HPDE6-E6E7 (cell line): Measurements from ENCODE around the gene ATXN1.

Source experiments
- DNase-seq: peaks from one replicate; pipeline ENCODE4 v3.0.0; 2011; ENCODE audit warnings: missing footprints; ENCODE audit errors: extremely low spot score

The ATXN1 gene

DNA sequence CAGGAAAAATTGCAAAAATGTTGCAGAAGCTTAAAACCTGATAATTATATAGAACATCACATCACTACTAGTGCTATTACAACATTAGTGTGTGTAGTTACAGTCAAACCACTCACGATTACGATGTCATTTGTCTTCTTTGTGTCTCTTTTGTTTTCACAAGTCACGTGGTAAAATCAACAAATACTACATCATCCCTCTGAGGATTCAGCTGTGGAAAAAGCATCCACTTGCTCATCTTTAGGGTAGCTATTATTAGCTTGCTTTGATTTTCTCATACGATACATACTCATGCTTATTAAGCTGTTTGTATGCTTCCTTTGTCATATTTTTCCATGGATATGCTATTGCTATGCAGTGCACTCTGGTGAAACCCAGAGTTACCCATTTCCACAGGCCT, 22.2 kb upstream of the ATXN1 start:
- DNase-seq: no peak

DNA sequence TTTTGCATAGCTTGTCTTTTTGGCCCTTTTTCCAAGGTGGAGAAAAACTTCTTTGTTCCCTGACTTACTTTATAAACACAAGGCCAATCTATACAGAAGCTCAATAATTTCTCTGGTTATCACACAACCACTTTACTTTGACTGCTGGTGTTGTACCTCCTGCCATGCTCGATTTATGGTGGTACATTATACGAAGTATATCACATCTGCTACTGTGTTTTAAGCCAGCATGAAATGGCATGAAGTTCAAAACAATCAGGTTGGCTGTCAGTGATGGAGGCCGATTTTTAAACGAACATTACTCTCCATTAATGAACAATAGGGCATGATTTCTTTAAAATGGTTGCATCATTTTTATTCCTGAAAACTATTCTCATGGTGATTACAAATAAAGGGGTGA, 21.0 kb upstream of the ATXN1 start:
- no peak for DNase-seq

DNA sequence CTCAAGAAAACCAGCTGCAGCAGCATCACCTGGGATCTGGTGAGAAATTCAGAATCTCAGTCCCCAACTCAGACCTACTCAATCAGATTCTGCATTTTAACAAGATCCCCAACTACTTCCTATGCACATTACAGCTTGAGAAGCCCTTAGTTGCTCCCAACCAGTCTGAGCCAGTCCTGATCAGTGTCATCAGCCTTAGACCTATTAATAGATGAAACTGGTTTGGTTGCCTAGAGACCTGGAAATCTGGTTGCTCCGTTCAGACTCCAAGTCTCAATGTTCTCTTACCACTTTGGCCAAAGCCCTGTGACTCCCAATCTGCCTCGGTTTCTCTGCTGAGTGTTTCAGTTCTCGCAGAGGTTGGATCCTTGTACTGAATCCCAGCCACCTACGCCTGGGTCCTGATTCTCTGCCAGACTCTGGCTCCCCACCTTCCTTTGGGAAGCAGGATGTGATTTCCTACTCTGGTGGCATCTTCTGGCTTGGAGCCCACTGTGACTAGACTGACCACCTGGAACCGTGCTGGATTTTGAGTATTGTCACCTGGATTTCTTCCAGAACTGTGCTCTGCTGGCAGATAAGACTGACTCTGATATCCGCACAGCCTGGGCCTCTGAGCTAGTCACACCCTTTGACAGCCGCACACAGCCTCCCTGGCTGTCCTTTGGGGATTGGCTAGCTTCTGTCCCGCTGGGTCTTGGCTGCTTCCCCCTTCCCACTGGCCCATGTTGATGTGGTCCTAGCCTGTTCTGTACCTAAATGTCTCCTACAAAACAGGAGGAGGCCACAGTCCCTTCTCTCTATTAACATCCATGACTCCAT, 20.3 kb upstream of the ATXN1 start:
- no peak for DNase-seq

DNA sequence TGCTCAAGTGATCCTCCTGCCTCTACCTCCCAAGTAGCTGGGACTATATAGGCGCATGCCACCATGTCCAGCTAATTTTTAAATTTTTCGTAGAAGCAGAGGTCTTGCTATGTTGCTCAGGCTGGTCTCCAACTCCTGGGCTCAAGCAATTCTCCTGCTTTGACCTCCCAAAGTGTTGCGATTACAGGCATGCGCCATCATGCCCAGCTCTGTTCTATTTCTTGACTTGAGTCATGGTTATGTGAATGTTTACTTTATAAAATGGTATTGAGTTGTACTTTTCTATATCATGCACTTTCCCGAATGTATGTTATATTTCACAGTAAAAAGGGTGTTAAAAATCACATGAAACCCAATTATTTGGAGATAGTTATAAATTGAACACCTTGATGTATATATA, 17.3 kb upstream of the ATXN1 start:
- no peak for DNase-seq

DNA sequence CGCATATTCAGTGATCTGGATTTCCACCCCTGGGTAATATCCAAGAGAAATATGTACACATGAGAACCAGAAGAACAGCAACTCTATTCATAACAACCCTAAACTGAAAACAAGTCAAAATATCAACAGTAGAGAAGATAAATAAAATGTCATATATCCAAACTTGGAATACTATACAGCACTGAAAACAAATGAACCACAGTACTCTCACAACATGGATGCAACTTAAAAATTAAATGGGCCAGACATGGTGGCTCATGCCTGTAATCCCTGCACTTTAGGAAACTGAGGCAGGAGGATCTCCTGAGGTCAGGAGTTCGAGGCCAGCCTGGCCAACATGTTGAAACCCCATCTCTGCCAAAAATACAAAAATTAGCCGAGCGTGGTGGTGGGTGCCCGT, 16.5 kb upstream of the ATXN1 start:
- DNase-seq: no peak

DNA sequence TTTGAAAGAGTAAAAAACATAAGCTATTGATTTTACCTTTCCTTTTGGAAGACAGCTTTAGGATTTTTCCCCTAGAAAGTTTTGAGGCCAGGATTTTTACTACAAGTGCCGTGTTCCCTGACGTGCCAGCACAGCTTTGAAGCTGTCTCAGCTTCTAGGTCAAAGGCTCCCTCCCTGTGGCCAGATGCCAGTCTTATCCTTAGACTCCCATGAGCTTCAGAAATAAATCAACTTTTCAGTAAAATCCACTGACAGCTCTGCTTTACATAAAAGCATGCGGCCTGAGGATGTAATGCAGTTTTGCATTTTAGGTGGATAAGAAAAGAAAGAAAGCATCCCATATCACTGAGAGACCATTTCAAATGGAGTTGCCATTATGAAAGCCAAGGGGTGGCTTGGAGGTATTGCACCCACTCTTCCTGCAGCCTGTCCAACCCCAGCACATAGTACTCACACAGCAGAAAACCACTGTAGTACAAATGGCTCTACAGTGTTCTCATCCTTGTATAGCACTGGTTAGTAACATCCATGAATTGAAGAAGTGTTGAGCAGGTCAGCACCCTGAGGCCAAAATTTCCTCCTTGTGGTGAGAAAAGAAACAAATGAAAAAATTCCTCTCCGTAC, 15.2 kb upstream of the ATXN1 start:
- DNase-seq: no peak

DNA sequence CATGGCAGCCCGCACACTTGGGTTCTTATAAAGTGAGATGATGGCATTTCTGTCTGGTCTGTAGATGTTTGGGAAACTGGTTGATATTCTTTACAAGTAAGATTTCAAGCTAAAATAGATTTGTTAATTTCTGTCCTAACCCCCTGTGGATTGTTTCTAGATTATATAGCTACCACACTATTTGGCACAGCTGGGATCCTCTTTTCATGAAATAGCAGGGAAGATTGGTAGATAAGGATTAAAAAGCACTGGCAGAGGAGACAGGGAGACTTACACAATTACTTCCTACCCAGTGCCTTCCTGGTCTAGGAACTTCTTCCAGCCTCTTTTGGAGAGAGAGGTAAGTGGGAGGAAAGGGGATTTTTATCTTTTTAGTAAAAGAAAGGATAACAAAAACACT, 13.2 kb upstream of the ATXN1 start:
- no peak for DNase-seq

DNA sequence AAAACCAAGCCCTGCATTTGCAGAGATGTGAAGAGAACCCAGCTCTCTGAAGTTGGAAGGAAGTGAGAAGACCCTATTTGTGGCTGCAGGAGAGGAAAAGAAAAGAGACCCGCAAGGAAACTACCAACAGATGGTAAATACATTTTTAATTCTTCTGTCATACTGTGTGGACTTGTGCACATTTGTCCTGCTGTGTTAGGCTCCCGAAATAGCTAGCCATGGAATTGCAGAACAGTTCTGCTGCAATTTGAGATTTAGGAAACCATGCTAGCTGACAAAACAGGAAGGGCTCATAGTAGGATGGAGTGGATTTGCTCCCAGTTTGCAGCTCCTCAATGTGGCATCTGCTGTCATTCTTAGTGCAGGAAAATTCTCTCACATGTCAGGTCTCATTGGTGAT, 12.1 kb upstream of the ATXN1 start:
- no peak for DNase-seq

DNA sequence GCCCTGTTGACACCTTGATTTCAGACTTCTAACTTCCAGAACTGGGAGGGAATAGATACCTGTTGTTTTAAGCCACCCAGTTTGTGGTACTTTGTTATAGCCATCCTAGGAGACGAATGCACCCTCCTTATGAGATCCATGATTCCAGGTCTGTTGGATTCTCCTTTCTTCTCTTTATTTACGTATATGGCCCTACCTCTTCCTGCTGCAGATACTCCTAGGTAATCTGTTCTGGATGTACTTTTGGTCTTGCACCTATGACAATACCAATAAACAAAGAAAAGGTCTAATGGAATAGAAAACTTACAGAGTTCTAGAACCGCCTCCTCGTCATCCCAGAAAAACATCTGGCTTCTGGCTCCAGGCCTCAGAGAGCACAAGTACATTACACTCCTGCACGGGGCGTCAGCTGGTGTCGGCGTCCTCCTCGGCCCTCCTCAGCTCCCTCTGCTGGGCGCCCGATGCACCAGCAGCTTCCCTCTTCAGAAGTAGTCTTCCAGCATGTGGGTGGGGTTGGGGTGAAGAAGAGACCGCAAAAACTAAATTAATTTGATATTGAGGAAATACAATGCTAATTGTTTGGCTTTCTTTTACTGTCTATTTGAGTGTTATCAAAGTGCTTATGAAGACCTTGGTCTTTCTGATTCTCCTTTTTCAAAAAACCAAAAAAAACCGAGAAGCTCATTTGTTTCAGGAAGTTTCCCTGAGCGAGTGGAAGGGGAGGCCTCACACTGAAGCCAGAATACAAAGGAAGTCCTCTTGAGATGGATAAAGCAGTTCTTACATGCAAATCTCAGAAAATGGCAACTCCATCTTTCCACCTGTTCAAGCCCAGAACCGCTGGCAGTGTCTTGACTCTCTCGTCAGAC, 9.7 kb upstream of the ATXN1 start:
- DNase-seq: peak; percentile 66

DNA sequence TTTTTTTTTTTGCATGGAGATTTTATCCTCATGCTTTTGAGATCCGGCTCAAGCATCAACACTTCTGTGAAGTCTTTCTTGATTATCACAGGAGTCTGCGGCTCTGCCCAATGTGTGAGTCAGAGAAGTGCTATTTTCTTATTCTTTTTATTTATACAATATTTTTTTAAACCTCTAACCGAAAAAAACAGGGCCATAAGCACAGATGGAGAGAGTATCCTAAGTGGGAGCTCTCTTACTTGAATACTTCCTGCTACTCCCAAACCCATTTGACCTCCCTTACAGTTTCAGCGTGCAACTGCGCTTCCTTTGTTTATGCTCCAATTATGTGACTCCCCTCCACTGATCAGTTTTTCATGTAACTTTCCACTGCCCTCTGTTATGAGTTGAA, 8.7 kb upstream of the ATXN1 start:
- no peak for DNase-seq

DNA sequence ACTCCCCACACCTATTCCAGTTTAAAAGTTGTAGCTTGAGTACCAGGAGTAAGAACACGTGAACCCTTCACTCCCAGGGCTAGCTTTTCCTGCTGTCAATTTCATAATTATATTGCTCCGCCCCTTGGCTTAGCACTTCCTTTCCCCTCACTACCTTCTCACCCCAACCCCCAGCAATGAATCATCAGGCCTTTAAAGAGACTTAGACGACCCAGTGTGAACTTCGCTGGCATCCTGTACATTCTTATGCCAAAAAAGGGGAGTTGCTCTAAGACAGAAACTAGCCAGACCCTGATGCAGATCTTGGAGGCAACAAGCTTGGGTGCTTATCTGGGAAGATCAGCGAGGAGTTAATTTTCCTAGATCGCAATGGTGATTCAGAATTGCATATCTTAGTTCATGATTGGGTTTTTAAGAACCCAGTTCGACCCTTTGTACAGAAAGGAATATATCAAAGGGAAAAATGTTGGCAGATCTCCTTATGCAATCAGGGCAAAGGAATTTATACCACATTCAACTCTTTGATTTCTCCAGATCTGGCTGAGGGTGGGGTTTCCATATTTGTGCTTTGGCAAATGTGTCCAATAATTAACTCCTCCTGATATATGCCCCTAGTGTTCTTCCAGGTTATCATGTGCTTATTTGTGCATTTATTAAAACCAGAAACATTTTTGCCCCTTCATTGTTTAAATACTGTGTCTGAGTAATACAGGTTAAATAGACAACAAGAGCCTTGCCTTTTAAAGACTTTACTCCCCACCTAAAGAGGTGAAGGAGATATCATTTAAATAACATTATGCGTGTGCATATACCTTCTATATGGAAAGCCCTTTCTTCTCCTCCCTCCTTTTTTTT, 8.1 kb upstream of the ATXN1 start:
- peak; percentile 58 for DNase-seq

DNA sequence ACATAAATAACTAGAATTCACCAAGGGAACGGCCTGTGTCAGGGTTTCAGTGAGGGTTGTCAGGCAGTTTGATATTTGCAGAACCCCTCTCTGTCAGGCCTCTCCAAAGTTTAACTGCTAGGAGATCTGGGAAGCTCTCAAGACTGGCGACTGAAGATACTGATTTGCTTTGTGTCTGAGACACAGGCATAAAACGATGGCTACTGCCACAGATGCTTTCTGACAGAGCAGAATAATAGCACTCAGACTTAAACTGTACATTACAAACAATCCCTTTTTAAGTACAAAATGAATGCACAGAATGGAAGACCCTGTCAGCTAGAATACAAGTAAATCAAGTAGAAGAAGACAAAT, 7.2 kb upstream of the ATXN1 start:
- DNase-seq: no peak

DNA sequence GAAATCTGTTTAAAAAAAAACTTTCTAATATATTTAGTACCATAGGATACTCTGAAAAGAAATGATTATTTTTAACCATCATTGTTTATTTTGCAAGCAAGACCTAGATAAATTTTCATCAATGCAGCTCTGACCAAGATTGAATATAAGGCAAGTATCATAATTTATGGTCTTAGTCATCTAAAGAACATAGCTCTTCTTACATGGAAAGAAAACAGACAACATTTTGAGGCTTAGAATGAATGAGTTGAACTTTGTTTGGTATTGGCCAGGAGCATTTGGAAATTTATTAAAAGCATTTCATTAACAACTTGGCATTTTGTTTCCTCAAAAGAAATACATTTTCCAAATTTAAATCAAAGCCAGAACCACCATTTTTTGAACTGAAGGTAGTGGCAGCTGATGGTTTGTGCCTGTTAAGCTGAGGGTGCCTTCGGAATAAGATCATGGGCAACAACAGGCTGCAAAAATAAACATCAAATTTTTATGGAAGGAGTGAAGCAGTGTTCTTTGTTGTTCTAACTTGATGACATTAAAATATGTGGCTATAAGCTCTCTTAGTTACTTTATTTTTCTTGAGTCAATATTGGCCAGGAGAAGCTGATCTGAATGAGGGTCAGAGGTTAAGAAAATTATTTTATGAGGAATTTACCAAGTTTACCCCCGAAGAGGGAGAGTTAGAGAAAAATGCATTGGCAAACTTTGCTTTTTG, 6.7 kb upstream of the ATXN1 start:
- DNase-seq: no peak

DNA sequence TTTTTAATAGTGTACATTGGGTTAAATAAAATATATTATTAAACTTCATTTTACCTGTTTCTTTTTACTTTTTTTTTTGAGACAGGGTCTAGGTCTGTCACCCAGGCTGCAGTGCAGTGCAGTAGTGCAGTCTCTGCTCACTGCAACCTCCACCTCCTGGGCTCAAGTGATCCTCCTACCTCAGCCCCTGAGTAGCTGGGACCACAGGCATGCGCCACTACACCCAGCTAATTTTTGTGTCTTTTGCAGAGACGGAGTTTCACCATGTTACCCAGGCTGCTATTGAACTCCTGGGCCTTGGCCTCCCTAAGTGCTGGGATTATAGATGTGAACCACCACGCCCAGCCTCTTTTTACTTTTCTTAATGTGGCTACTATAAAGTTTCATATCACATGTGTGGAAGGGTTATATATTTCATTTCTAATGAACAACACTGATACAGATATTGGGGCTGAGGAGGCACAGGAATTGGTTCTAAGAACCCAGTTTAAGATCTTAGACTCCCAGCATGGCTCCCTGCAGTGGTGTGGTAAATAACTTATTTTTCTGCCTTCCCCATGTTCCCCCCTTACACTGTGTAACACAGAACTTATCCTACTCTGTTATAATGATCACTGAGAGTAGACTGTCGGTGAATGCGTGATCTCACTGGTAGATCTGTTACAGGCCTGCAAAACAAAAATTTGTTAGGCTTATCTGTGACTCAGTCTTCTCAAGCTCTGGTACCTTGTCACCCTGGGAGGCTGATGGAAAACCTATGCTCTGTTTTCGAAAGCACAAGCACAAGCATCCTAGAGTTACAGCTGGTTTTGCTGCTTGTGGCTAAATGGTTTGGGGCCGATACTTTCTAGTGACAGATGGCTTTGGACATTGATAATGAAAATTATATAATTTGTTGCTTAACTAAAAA, 5.8 kb upstream of the ATXN1 start:
- no peak for DNase-seq

DNA sequence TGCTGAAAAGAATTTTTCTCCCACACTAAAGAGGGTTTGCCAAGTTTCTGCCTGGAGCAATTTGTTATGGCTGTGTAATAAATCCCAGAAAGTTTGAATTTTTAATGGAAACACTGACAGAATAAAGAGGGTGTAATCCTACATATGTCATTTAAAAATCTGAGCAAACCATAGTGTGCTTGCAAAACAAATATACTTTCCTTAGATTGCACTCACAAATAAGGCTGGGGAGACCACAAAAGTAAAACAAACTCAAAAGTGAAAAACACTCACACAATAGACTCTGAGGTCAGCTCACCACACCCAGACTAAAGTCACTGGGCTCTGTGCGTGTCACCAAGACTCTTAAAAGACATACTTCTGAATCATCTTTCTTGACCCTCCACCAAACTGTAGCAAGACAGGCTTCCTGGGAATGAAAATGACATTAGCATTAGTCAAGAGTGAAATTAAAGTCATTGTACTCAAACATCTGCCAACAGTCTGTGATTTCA, 4.8 kb upstream of the ATXN1 start:
- DNase-seq: no peak

DNA sequence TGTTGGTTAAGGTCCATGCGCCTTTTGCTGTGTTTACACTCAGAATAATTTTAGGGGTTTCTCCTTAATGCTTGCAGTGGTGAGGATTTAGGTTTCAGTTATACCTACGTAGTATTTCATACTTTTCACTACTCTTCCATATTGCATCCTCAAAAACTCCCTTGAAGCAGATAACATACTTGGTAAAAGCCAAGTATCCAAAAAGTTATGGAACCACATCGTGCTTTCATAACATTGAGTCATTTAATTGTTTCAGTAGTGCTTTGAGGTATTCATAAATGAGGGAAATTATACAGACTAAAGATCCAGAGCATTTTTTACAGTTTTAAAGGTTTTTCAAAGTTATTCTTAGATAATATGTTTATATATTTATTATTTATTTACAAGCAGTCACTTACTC, 4.0 kb upstream of the ATXN1 start:
- DNase-seq: no peak

DNA sequence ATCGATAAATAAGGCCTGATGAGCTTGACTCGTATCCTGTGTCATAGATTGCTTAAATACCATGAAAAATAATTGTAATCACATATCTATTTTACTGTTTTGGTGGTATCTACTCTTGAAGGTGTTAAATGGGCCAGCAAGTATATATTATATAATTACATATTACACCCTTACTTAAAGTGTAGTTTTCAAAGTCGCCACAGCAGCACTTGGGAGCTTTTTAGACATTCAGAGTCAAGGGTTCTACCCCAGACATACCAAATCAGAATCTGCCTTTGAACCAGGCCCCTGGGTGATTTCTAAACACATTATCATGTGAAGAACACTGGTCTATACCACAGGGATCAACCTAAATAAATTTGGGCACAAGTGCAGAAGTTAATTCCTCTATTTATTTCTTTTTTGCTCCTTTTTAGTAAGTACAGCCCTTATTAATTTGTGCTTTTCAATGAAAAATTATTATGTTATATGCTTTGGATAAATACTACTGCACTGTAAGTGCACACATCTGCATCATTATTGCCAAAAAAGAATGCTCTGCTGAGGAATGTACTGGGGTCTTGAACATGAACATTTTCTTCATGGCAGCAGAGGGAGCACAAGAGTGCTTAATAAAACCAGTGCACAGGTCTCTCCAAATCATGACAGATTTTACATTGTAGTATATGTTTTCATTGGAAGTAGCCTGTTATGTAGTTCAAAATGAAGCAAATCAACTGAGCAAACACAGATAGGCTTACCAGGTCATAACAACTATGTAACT, 3.1 kb upstream of the ATXN1 start:
- no peak for DNase-seq

DNA sequence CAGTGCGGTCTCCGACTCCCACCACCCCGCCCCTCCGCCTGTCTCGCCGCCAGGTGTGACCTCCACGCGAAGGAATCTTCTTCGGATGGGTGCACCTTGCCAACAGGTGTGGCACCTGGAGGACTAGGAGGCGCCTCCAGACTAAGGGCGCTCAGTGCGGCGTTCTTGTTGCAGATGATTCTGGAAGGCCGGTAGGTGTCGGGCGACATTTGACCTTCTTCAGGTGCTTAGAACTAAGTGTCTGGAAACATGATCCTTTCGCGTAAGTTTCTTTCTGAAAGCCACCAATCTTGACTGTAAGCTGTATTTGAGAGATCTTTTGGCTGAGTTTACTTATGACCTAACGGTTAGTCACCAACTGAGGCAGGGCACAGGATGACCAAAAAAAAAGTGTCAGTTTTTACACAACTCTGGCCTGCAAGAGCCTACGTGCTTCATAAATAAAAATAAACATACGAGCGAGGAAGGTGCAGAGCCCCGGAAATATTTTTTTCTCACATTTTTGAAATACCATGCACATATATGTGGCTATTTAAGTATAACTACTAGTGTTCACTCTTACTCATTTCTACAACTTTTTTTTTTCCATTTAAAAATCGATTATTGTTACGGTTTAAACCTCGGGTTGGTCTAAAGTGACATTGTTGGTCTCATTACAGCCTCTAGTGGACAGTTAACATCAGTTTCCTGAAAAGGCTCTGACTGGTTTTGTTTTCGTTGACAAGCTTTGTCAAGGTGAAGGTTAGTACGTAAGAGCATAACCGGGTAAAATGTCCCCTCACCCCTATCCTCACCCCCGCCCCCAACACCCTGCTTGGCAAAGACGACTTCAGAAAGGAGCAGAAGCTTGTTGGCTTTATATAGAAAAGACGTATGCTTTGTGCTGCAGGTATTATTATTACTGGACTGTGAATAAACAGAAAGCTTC, 1.6 kb upstream of the ATXN1 start:
- peak; percentile 59 for DNase-seq
